ENCODE results near the gene PDZD2. TPM values are rescaled to one million over a fixed set of nuclear protein-coding genes. Genes with fewer than 3 reads are reported as not detected.

The PDZD2 gene
- total and polyA plus RNA-seq, 8 donors = under 0.01 to 61.3 (median 5.8) TPM

GRCh38 chr5:31939151-31939550, 300.2 kb downstream of the PDZD2 start:
- Histone ChIP-seq H3K9me3 (no peaks in the 10 kb centered on the region), H3K4me3 (no peak overlapping the region), H3K36me3 (no peaks in the 10 kb centered on the region), H3K4me1 (peaks cover 11 to 33% (median 17%) of the 10 kb centered on the region in 4 donors), H3K27me3 (no peaks in the 10 kb centered on the region), H3K27ac (peak overlapping the region in 1 of 5 donors; percentile 0)
- DNase-seq = no peak
- no peak for TF ChIP-seq POLR2AphosphoS5 (IDR thresholded peaks at IDR 0.05)
- no peak for TF ChIP-seq POLR2A (IDR thresholded peaks at IDR 0.05)
- no peak for TF ChIP-seq EP300 (IDR thresholded peaks at IDR 0.05)
- no peak for TF ChIP-seq CTCF (IDR thresholded peaks at IDR 0.05)
- WGBS, 5 donors = 56 to 89% (median 66%) methylated on average over 5 of the region's 5 CpGs
- intact Hi-C loops (cut with DNase I; ENCODE audit: low total_unique reads) = no loop called here

- Histone ChIP-seq H3K27me3 (no peaks in the 10 kb centered on the region), H3K4me1 (peaks cover 3 to 29% (median 21%) of the 10 kb centered on the region in 4 donors), H3K36me3 (no peaks in the 10 kb centered on the region), H3K27ac (no peak overlapping the region), H3K9me3 (no peaks in the 10 kb centered on the region), H3K4me3 (no peak overlapping the region)
- 72 to 91% (median 83%) methylated on average over 4 of the region's 4 CpGs for WGBS, 5 donors
- TF ChIP-seq CTCF (IDR thresholded peaks at IDR 0.05) (no peak), POLR2A (IDR thresholded peaks at IDR 0.05) (no peak)
- DNase-seq = no peak
- intact Hi-C loops (cut with DNase I; ENCODE audit: low total_unique reads) = no loop called here
Measured at GRCh38 chr5:31941151-31941755, 302.3 kb downstream of the PDZD2 start.

- H3K27ac ChIP-seq = no peak overlapping the region
- no peaks in the 10 kb centered on the region for H3K9me3 ChIP-seq
- no peak for TF ChIP-seq CTCF (IDR thresholded peaks at IDR 0.05)
- no peak for TF ChIP-seq POLR2A (IDR thresholded peaks at IDR 0.05)
- no peak for TF ChIP-seq EP300 (IDR thresholded peaks at IDR 0.05)
- no peak for TF ChIP-seq POLR2AphosphoS5 (IDR thresholded peaks at IDR 0.05)
- no peaks in the 10 kb centered on the region for H3K36me3 ChIP-seq
- H3K4me1 ChIP-seq = peaks cover 0 to 16% (median 11%) of the 10 kb centered on the region in 4 donors
- no peaks in the 10 kb centered on the region for H3K27me3 ChIP-seq
- 66 to 81% (median 77%) methylated on average over 11 of the region's 11 CpGs for WGBS, 5 donors
- no peak overlapping the region for H3K4me3 ChIP-seq
- intact Hi-C loops (cut with DNase I; ENCODE audit: low total_unique reads) = no loop called here
- DNase-seq = no peak
Measured at GRCh38 chr5:31942546-31942945, 303.6 kb downstream of the PDZD2 start.

GRCh38 chr5:31944684-31945445, 305.9 kb downstream of the PDZD2 start:
- Histone ChIP-seq H3K4me3 (no peak overlapping the region), H3K9me3 (no peaks in the 10 kb centered on the region), H3K36me3 (no peaks in the 10 kb centered on the region), H3K27me3 (no peaks in the 10 kb centered on the region), H3K4me1 (peaks cover 0 to 14% (median 11%) of the 10 kb centered on the region in 4 donors), H3K27ac (peak overlapping the region in 1 of 5 donors; percentile 18)
- no peak for TF ChIP-seq POLR2AphosphoS5 (IDR thresholded peaks at IDR 0.05)
- TF ChIP-seq POLR2A (IDR thresholded peaks at IDR 0.05) = no peak
- TF ChIP-seq EP300 (IDR thresholded peaks at IDR 0.05) = no peak
- TF ChIP-seq CTCF (IDR thresholded peaks at IDR 0.05) = no peak
- 49 to 61% (median 55%) methylated on average over 13 of the region's 13 CpGs for WGBS, 5 donors
- peak; percentile 49 to 72 for DNase-seq
- intact Hi-C loops (cut with DNase I; ENCODE audit: low total_unique reads) = no loop called here

All from stomach (tissue), 9 donors.